ENCODE data around the gene MYBPH.

The MYBPH gene

DNA sequence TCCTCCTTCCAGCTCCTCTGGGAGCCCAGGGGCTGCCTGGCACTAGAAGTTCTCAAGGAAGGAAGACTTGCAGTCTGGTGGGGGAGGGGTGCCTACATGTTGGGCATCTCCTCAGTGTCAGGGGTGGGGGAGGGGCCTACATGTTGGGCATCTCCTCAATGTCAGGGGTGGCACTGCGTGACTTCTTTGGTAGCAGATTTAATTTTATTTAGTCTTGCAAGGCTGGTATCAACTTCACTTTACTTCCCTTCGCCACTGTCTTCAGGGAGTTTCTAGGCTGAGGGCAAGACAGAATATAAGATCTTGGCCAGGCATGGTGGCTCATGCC lies 29.6 kb downstream of the MYBPH start:
- no peak for DNase-seq

DNA sequence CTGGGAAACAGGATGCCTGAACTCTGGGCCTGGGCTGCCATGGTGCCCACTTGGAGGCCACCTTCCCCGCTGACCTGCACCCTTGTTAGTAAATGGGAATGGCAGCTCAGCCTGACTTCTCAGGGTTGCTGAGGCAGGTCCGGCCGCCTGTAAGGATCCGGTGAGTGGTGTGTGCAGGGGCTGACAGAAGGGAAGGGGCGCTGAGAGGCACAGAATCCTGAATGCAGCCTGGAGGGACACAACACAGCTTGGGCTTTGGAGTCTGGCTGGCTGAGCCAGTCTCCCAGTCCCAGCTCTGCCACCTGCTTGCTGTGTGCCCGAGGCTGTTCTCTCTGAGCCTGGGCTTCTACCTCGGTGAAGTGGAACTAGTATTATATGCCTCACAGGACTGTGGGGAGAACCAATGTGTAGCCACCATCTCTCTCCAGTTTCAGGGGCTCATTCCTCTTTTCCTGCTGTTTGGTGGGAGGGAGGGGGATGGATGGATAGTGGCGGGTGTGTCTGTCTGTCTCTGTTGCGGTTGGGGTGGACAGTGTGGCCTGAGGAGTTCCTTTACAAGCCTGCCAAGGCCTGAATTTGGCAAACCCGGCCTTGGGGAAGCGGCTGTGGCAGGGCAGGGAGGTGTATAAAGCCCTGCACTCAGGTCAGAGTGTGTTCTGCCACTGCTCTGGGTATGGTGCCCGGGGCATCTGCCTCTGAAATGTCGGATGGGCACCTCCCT lies 30.1 kb downstream of the MYBPH start:
- no peak for DNase-seq

GRCh38 chr1:203144661-203145060 lies 31.0 kb downstream of the MYBPH start:
- DNase-seq: no peak

GRCh38 chr1:203143641-203144040 lies 32.0 kb downstream of the MYBPH start:
- DNase-seq: no peak

GRCh38 chr1:203142684-203143408 lies 32.8 kb downstream of the MYBPH start:
- DNase-seq: no peak

DNA sequence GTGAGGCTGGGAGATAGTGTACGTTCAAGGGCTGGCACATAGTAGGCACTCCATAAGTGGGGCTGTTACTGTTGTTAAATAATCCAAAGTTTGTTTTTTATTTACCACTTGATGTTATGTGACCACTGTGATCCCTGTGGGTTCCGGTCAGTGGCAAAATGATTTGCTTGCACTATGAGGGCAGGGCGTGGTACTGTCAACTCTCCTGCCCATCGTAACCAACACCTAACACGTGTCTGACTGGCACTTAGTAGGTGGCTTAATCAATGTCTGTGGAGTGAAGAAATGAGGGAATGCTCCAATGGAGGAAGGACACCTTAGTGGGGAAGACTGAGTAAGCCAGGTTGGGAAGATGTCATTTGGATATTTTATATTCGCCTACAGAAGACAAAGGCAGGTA lies 33.5 kb downstream of the MYBPH start:
- no peak for DNase-seq

DNA sequence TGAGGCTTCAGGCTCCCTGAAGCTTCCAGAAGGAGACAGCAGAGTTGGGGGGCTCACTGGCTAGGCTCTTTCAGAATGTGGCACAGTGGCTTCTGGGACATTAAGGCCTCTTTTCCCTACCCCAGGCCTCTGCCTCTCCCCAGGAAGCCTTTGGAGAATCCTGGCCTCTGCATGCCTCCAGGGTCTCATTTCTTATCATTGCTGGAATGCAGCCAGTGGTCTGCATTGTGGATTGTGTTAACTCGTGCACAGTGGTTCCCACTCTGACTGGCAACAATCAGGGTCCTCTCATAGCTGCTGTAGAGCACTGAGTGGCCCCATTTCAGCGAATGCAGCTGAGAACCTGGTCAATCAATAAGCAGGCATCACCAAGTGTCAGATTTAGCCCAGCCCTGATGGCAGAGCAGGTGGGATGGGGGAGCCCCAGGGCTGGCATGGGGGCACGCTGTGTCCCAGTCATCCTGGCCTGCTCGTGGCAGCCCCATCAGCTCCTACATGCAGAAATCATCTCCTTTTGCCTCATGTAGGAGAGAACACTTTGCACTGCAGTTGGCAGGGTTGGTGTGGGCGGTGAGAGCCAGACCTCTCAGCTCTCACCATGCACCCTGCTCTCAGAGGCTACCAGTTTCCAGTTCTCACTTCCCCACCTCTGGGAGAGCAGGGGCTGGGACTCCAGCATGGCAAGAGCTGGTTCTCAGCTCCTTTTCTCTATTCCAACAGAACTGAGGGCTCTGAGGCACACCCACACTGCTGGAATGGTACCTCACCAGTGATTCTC lies 34.7 kb downstream of the MYBPH start:
- DNase-seq: no peak

DNA sequence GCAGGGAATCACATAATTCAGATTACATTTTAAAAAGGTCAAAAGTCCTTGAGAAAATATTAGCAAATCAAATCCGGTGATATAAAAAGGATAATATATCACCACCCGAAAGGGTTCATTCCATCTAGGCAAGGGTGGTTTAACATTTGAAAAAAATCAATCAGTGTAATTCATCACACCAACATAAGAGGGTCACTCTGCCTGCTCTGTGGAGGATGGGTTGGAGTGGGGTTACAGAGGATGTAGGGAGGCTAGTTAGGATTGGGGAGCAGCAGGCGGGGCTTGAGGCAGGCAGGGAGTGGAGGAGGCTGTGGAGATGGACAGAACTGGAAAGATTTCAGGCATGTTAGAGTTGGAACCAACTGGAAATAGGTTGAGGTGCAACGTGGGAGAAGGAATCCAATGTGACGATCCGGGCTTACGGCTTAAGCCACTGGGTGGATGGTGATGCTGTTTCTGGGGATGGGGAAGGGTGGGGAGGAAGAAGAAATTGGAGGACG lies 35.6 kb downstream of the MYBPH start:
- no peak for DNase-seq

GRCh38 chr1:203138066-203138465 lies 37.6 kb downstream of the MYBPH start:
- DNase-seq: no peak

DNA sequence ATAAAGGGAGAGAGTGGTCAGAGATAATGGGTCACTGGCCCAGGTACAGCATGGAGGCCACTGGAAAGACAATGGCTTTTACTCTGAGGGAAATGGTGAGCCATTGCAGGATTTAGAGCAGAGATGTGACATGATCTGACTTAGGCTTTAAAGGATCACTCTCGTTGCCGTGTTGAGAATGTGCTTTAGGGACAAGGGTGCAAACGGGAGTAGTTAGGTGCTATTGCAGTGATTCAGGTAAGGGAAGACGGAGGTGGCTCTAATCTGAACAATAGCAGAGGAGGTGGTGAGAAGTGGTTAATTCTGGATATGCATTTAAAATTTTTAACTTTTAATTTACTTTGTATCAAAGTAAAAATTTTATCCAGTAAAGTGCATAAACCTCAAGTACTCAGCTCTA lies 38.3 kb downstream of the MYBPH start:
- DNase-seq: no peak

DNA sequence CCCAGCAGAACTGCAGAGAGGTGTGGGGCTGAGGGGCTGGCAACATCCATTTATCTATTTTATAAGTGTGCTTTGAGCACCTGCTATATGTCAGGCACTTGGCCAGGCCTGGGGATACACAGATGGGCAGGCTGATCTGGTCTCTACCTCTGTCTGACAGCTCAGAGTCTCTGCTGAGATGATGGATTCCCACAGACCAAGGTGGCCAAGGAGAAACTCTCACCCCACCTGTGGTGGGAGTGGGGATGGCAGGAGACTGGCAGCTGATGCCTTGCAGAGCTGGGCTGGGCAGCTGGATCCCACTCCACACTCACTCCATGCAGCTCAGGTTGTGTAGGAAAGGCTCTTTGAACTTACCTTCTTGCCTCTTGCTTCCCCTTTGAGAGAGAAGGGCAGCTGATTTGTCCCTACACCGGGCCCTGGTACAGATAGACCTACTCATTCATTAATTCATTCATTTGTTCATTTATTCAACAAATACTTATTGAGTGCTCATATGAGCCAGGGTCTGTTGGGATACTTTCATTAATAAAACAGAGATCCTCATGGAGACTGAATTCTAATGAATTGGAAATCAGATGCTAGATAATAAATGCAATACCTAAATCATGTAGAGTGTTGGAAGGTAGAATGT lies 39.1 kb downstream of the MYBPH start:
- no peak for DNase-seq

- DNase-seq: no peak
Measured at GRCh38 chr1:203135636-203136305, 39.9 kb downstream of the MYBPH start.

DNA sequence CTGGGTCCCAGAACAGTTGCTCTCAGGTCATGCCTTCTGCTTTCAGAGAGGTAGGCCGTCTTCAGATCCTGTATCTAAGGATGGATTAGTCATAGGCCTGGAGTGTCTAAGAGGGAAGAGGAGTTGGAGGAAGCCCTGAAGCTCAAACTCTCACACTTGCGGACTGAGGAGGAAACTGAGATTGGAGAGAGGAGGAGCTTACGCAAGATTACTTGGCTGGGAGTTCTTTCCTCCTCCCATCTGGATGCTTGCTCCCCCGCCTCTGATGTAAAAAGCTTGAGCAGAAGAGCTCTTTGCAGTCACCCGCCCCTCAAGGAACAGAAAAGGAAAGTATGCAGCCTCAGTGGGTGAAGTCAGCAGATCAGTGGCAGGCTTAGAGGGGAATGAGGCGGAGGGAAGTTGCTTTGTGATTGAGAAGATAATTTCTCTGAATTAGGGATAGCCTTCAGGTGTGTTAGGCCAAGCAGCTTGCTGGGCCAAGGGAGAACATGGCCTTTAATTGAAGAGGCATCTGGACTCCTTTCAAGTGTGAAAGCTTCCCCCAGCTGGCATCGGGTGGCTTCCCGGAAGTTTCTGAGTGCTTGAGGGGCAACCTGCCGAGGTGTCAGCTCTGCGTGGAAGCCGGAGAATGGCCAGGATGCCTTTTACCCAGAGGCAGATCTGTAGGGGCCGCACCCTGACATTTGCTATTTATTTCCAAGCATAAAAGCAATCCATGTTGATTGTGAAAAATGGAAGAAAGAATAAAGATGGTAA lies 41.5 kb downstream of the MYBPH start:
- no peak for DNase-seq

GRCh38 chr1:203131548-203132200 lies 44.0 kb downstream of the MYBPH start:
- no peak for DNase-seq

- DNase-seq: no peak
Measured at GRCh38 chr1:203130358-203130985, 45.2 kb downstream of the MYBPH start.

- no peak for DNase-seq
Measured at GRCh38 chr1:203129501-203130231, 46.0 kb downstream of the MYBPH start.

DNA sequence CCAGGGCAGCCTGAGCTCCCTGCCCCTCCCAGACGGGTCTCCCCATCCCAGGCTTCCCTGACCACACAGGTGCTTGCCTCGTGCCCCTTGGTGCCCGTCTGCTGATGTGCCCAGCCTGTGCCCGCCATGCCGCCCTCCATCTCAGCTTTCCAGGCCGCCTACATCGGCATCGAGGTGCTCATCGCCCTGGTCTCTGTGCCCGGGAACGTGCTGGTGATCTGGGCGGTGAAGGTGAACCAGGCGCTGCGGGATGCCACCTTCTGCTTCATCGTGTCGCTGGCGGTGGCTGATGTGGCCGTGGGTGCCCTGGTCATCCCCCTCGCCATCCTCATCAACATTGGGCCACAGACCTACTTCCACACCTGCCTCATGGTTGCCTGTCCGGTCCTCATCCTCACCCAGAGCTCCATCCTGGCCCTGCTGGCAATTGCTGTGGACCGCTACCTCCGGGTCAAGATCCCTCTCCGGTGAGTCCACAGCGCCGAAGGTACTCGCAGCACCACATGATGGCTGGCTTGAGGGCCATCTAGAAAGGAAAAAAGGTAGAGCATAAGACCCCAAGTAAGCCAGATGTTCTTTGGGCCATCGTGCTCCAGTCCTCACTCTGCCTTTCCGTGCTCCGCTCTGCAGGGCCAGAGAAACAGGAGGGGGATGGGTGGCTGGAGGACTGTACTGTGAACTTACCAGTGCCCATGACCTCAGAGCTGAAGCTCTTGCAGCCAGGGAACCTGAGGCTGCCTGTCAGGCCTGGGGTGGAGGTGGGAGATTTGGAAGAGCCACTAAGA lies 46.7 kb downstream of the MYBPH start:
- DNase-seq: no peak

GRCh38 chr1:203128431-203128715 lies 47.3 kb downstream of the MYBPH start:
- DNase-seq: no peak

DNA sequence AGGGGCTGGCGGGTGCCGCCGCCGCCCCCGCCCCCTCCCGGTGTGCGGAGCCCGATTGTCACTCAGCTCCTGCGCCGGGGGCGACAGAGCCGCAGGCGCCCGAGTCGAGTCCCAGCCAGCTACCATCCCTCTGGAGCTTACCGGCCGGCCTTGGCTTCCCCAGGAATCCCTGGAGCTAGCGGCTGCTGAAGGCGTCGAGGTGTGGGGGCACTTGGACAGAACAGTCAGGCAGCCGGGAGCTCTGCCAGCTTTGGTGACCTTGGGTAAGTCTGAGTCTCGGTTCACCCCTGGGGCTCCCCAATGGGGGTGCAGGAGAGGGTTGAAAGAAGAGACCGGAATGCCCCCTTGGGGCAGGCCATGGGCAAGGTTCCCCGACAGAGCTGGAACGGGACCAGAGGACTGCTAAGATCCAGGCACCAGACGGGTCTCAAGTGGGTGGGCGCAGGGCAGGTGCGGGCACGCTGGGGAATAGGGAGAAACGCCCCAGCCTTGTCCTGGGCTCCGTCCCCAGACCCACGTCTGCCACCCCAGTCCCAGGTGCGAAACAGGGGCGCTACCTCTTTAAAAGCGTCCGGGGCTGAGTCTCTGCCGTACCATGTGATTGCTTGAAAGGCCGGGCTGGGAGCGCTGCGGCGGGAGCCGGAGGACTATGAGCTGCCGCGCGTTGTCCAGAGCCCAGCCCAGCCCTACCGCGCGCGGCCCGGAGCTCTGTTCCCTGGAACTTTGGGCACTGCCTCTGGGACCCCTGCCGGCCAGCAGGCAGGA lies 47.8 kb downstream of the MYBPH start, which contains the start of gene ADORA1:
TSS of gene ADORA1 (plus strand) at position 61 of the 765 bp plus-strand sequence. CDS start 1,116 bp downstream, outside the sequence.
- DNase-seq: no peak
